Measurements from ENCODE around the gene HSD11B1L.

Gene HSD11B1L

DNA sequence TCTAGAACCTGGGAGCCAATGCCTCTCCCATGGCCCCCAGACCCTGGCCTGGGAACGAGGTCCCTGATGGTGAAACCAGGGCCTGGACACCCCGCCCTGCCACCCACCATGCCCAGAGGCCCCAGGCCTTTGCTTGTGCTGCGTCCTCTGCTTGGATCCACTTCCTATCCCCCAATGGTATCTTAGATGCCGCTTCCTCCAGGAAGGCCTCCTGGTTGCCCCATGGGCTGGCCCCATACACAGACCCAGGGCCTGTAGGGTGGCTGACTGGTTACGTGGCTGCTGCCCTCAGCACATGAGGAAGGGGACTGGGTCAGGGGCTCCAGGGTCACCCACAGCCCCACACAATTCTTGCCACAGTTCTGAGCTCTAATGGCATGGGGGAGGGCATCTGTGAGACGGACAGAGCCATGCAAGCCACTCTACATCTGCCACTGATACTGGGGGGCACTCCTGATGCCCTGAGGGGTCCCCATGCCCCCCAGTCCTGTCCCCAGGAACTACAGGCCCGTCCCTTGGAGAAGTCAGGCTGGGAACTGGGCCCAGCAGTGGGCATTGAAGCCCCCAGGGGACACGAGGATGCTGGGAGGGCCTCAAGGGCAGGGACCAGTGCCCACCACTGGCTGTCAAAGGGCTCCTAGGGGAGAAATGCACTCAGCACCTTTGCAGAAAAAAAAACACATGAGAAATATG is 14.3 kb downstream of the HSD11B1L start:
- TF ChIP-seq, protein P1, sequence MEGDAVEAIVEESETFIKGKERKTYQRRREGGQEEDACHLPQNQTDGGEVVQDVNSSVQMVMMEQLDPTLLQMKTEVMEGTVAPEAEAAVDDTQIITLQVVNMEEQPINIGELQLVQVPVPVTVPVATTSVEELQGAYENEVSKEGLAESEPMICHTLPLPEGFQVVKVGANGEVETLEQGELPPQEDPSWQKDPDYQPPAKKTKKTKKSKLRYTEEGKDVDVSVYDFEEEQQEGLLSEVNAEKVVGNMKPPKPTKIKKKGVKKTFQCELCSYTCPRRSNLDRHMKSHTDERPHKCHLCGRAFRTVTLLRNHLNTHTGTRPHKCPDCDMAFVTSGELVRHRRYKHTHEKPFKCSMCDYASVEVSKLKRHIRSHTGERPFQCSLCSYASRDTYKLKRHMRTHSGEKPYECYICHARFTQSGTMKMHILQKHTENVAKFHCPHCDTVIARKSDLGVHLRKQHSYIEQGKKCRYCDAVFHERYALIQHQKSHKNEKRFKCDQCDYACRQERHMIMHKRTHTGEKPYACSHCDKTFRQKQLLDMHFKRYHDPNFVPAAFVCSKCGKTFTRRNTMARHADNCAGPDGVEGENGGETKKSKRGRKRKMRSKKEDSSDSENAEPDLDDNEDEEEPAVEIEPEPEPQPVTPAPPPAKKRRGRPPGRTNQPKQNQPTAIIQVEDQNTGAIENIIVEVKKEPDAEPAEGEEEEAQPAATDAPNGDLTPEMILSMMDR (IDR thresholded peaks at IDR 0.05; ENCODE audit: borderline replicate concordance, insufficient read depth, low read depth, low read length), result no peak
- H3K4me3 ChIP-seq (ENCODE audit: low read depth, low read length), result no peak overlapping the region

DNA sequence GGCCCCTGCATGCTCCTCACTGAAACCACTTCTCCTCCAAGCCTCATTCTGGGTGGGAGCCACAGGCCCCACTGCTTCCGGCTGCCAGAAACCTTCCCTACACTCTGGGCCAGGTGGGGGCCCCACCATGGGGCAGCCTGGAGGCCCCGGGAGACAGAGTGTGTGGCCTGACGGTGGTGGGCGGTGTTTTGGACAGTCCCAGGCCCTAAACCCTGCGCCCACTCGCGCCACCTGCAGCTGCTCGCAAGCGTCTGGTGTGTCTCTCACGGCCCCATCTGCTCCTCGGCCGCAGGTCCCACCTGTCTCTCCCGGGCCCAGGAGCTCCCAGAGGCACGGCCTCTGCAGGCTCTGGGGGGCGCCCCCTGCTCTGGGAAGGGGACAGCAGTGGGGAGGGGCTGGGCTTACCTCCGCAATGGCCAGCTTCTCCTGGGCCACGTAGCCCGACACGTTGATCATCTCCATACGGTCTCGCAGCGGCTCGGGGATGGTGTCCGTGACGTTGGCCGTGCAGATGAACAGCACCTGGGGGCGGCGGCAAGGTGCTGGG is 14.9 kb downstream of the HSD11B1L start:
- TF ChIP-seq, protein P1 (IDR thresholded peaks at IDR 0.05; ENCODE audit: borderline replicate concordance, insufficient read depth, low read depth, low read length), result no peak
- no peak overlapping the region for H3K4me3 ChIP-seq (ENCODE audit: low read depth, low read length)

DNA sequence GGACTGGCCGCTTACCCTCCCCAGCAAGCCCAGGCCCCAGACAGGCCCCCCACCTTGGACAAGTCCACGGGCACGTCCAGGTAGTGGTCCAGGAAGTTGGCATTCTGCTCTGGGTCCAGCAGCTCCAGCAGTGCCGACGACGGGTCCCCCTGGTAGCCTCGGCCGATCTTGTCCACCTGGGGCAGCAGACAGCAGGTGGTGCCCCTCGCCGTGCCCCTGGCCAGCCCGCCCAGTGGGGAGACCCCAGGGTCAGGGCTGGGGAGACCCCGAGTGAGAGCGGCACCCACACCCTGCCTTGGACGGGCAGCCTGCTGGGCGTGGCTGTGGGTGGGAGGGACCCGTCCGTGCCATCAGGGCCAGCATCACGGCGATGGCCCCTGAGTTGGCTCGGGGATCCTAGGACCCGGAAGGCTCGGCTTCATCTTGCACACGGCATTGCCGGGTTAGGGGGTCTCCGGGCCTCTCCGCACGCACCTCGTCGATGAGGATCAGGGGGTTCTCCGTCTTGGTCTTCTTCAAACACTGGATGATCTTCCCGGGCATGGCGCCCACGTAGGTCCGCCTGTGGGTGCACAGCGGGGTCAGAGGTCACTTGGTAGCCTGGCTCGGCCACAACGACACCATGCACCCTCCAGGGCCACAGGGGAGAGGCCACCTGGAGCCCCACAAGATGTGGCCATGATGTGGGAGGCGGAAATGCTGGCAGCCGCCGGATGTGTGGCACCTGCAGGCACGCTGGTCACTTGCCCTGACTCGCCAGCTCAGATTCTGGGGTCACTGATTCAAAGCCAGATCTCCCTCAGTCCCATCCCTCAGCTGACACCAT is 15.6 kb downstream of the HSD11B1L start:
- TF ChIP-seq, protein P1 (IDR thresholded peaks at IDR 0.05; ENCODE audit: borderline replicate concordance, insufficient read depth, low read depth, low read length), result no peak
- H3K4me3 ChIP-seq (ENCODE audit: low read depth, low read length), result no peak overlapping the region

DNA sequence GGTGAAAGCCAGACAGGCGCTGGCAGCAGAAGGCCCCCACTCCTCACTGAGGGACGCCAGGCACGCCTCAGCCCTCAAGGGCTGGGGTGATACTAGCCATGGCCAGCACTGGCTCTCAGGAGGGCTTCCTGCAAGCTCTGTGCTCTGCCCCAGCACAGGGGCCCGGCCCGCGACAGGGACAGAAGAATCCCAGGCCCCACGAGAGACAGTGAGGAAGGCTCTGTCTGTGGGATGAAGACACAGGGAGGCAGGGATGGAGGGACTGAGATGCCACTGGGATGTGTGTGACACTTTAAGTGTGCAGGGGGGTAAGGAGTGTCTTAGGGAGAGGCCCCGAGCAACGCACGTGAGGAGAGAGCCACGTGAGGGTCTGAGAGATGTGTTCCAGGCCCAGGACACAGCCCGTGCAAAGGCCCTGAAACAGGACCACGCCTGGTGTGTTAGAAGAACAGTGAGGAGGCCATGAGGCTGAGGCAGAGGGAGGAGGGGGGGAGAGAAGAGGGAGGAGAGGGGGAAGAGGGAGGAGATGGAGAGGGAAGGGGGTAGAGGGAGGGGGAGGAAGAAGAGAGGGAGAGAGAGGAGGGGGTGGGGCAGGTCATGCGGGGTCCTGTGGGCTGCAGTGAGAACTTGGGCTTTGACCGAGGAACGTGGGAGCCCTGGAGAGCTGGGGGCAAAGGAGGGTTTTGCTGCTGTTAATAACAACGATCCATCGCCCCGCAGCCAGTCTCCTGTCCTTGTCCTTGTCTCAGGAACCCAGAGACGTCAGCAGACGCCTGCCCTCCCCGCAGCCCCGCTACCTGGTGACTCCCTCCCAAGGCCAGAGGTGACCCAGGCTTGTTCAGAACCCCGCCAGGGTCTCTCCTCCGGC is 16.4 kb downstream of the HSD11B1L start:
- H3K4me3 ChIP-seq (ENCODE audit: low read depth, low read length), result no peak overlapping the region
- TF ChIP-seq, protein P1 (IDR thresholded peaks at IDR 0.05; ENCODE audit: borderline replicate concordance, insufficient read depth, low read depth, low read length), result no peak

DNA sequence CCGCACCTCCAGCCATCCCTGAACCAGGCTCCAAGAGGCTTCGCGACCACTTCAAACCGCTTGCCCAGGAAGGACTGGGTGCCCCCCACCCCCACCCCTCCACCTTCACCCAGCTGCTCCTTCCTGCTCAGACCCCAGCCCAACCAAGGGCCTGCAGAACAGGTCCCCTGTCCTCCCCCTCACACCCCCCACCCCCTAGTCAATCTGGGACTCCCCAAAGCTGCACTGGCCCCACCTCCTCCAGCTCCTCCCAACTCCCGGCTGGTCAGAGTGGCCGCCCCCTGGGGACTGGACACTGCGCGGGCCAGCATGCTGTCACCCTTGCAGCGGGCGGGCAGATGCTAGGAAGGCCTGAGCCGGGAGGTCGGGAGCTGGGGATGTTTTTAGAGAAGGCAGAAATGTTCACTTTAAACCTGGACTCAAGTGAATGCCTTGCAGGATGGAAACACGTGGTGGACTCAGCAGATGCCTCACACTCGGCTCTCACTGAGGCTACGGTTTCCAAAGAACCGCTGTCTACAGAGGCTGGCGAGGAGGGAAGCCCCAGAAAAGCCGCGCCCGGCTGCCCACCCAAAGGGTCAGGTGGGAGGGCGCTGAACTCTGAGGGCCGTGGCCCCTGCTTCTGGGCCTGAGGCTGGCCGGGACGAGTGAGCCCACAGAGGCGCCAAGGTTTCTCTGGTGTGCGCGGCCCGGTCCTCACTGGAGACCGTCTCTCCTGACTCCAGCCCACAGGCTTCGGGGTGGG is 17.2 kb downstream of the HSD11B1L start:
- TF ChIP-seq, protein P1 (IDR thresholded peaks at IDR 0.05; ENCODE audit: borderline replicate concordance, insufficient read depth, low read depth, low read length), result no peak

More for the DNA sequence above, 17.2 kb downstream of the HSD11B1L start:
- no peak overlapping the region for H3K4me3 ChIP-seq (ENCODE audit: low read depth, low read length)
